ENCODE data around the gene ADAMTS6.

The ADAMTS6 gene

GRCh38 chr5:65144136-65144871 is 337.4 kb downstream of the ADAMTS6 start:
- DNase-seq (ENCODE audit: low read depth in 2 of 2): no peak

GRCh38 chr5:65142511-65143011 is 339.2 kb downstream of the ADAMTS6 start:
- DNase-seq (ENCODE audit: low read depth in 2 of 2): no peak

- no peak for DNase-seq (ENCODE audit: low read depth in 2 of 2)
Observed at GRCh38 chr5:65142016-65142415, 339.7 kb downstream of the ADAMTS6 start.

GRCh38 chr5:65141493-65141892 is 340.2 kb downstream of the ADAMTS6 start:
- DNase-seq (ENCODE audit: low read depth in 2 of 2): no peak

GRCh38 chr5:65137631-65138030 is 344.1 kb downstream of the ADAMTS6 start:
- no peak for DNase-seq (ENCODE audit: low read depth in 2 of 2)

GRCh38 chr5:65133477-65134110 is 348.1 kb downstream of the ADAMTS6 start:
- no peak for DNase-seq (ENCODE audit: low read depth in 2 of 2)

- DNase-seq (ENCODE audit: low read depth in 2 of 2): no peak
Observed at GRCh38 chr5:65132386-65132785, 349.3 kb downstream of the ADAMTS6 start.

GRCh38 chr5:65128226-65128625 is 353.5 kb downstream of the ADAMTS6 start:
- no peak for DNase-seq (ENCODE audit: low read depth in 2 of 2)

- no peak for DNase-seq (ENCODE audit: low read depth in 2 of 2)
Observed at GRCh38 chr5:65127161-65127901, 354.4 kb downstream of the ADAMTS6 start.

- DNase-seq (ENCODE audit: low read depth in 2 of 2): no peak
Observed at GRCh38 chr5:65126542-65127069, 355.1 kb downstream of the ADAMTS6 start.

GRCh38 chr5:65125591-65126541 is 355.9 kb downstream of the ADAMTS6 start:
- no peak for DNase-seq (ENCODE audit: low read depth in 2 of 2)

- no peak for DNase-seq (ENCODE audit: low read depth in 2 of 2)
Observed at GRCh38 chr5:65121880-65122436, 359.8 kb downstream of the ADAMTS6 start.

- DNase-seq (ENCODE audit: low read depth in 2 of 2): no peak
Observed at GRCh38 chr5:65120371-65120967, 361.3 kb downstream of the ADAMTS6 start.

GRCh38 chr5:65117525-65117924 is 364.2 kb downstream of the ADAMTS6 start:
- DNase-seq (ENCODE audit: low read depth in 2 of 2): no peak

GRCh38 chr5:65113771-65114170 is 367.9 kb downstream of the ADAMTS6 start:
- no peak for DNase-seq (ENCODE audit: low read depth in 2 of 2)

GRCh38 chr5:65111961-65112658 is 369.6 kb downstream of the ADAMTS6 start:
- no peak for DNase-seq (ENCODE audit: low read depth in 2 of 2)

GRCh38 chr5:65108786-65109743 is 372.7 kb downstream of the ADAMTS6 start:
- DNase-seq (ENCODE audit: low read depth in 2 of 2): no peak

GRCh38 chr5:65105301-65105700 is 376.4 kb downstream of the ADAMTS6 start:
- no peak for DNase-seq (ENCODE audit: low read depth in 2 of 2)

- no peak for DNase-seq (ENCODE audit: low read depth in 2 of 2)
Observed at GRCh38 chr5:65104831-65105230, 376.9 kb downstream of the ADAMTS6 start.
